IPS-NIHi7 (cell line): ENCODE measurements around the gene IDI1.

ENCODE experiments used
- DNase-seq: peaks from one replicate; pipeline ENCODE4 v3.0.0; 2012; ENCODE audit warnings: mixed read lengths; ENCODE audit errors: extremely low spot score

IDI1 gene

GRCh38 chr10:994836-995558, 53.9 kb downstream of the IDI1 start:
- no peak for DNase-seq

GRCh38 chr10:992871-993270, 56.0 kb downstream of the IDI1 start:
- DNase-seq, result no peak

GRCh38 chr10:992467-992866, 56.5 kb downstream of the IDI1 start:
- no peak for DNase-seq

- no peak for DNase-seq
Measured at GRCh38 chr10:990808-991207, 58.1 kb downstream of the IDI1 start.
